Measurements from ENCODE around the gene ASTL.

DNA sequence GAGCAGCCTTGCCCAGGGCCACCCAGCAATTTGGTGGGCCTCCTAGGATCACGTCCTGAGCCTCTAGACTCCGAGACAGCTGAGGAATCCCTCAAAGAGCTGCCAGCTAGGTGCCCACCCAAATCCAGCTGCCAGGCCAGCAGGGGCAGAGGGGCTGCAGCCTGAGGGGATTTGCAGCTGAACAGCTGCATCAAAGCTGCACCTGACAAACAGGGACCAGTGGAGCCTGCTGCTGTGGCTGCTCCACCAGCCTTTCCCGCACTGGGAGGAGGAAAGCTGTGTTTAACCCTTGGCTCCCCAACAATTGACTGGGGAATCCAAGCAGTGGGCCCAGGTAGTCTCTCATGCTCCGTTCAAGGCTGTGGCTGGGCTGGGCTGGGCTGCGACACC lies 30.2 kb downstream of the ASTL start:
- TF ChIP-seq IRF2 (CRISPR knock-in tag; IDR thresholded peaks at IDR 0.05) (no peak), ISL2 (CRISPR knock-in tag; IDR thresholded peaks at IDR 0.05) (no peak), SNAPC5 (CRISPR knock-in tag; IDR thresholded peaks at IDR 0.05; ENCODE audit: borderline replicate concordance) (no peak), EP300 (IDR thresholded peaks at IDR 0.05; ENCODE audit: low read depth in 2 of 2, low read length in 2 of 2) (no peak), EP300 (CRISPR knock-in tag; IDR thresholded peaks at IDR 0.05; ENCODE audit: borderline replicate concordance) (no peak), ZFAT (CRISPR knock-in tag; conservative IDR thresholded peaks at IDR 0.05) (no peak), POLR2AphosphoS5 (IDR thresholded peaks at IDR 0.05; ENCODE audit: low read depth, low read length) (no peak)
- TF ChIP-seq, protein P1, sequence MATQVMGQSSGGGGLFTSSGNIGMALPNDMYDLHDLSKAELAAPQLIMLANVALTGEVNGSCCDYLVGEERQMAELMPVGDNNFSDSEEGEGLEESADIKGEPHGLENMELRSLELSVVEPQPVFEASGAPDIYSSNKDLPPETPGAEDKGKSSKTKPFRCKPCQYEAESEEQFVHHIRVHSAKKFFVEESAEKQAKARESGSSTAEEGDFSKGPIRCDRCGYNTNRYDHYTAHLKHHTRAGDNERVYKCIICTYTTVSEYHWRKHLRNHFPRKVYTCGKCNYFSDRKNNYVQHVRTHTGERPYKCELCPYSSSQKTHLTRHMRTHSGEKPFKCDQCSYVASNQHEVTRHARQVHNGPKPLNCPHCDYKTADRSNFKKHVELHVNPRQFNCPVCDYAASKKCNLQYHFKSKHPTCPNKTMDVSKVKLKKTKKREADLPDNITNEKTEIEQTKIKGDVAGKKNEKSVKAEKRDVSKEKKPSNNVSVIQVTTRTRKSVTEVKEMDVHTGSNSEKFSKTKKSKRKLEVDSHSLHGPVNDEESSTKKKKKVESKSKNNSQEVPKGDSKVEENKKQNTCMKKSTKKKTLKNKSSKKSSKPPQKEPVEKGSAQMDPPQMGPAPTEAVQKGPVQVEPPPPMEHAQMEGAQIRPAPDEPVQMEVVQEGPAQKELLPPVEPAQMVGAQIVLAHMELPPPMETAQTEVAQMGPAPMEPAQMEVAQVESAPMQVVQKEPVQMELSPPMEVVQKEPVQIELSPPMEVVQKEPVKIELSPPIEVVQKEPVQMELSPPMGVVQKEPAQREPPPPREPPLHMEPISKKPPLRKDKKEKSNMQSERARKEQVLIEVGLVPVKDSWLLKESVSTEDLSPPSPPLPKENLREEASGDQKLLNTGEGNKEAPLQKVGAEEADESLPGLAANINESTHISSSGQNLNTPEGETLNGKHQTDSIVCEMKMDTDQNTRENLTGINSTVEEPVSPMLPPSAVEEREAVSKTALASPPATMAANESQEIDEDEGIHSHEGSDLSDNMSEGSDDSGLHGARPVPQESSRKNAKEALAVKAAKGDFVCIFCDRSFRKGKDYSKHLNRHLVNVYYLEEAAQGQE (IDR thresholded peaks at IDR 0.05; ENCODE audit: borderline replicate concordance in 1 of 2, low read depth in 1 of 2, low read length in 2 of 2) = no peak
